Spleen (tissue), 7 donors: Measurements from ENCODE around the gene CAPN10.

Experiments used
- POLR2A ChIP-seq, 3 donors: fragments of 450-650 bp; IDR thresholded peaks; one replicate each; pipeline ENCODE4 v1.5.1; 2017; ENCODE audit warnings: antibody characterized with exemption in 3 of 3, mild to moderate bottlenecking in 1 of 3
- POLR2AphosphoS5 ChIP-seq, 3 donors: sonication (generic); formaldehyde crosslinking; IDR thresholded peaks; one replicate each; pipeline ENCODE4 v1.5.1; 2017; ENCODE audit warnings: antibody characterized with exemption in 3 of 3
- TF ChIP-seq, protein P1 (sequence below), 11 experiments: fragments of 200-600 bp in 7 of 11; fragments of 450-650 bp in 4 of 11; sonication (generic) in 4 of 11; IDR thresholded peaks in 8 of 11; conservative IDR thresholded peaks in 3 of 11; 1 replicate in 7 of 11; 2 replicates in 4 of 11; pipeline versions ENCODE4 v1.4.0 to v1.8.0; 2016 to 2021; ENCODE audit warnings: antibody characterized with exemption in 11 of 11, inconsistent platforms in 4 of 11, mild to moderate bottlenecking in 1 of 11
- donor health status: DM: no; HTN: no; CAD: no; lungs with moderate emphysema.
- donor health status: DM: no; HTN: no; CAD: no.
- donor health status: DM: no; HTN: no; CAD: no.

DNA sequence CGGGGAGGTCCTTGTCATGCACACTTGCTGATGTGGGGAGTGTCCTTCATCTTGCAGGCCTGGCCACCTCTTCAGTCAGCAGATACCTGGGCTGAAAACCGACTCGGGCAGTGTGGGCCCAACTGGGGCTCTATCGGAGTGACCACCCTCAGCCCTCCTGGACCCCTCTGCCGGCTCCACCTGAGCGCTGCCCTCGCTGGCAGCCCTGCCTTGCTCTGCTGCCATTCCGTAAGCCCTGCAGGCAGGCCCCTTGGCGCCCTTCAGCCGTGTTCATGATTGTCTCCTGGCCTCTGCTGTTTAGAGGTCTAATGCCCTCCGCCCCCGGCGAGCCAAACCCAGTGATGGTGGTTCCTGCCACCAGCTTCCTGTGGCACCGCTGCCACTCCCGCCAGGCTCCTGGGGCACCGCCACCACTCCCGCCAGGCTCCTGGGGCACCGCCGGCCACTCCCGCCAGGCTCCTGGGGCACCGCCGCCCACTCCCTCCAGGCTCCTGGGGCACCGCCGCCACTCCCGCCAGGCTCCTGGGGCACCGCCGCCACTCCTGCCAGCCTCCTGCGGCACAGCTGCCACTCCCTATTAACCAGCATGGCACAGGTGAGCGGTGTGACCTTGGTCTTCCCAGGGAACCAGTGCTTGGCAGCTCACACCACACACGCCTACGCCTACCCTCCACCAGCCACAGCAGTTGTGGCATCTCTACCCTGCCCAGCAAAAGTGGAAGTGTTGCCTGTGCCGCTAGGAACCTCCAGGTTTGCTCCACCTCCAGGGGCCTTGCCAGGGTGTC, 15.9 kb downstream of the CAPN10 start:
- TF ChIP-seq POLR2AphosphoS5 (IDR thresholded peaks at IDR 0.05) (no peak), POLR2A (IDR thresholded peaks at IDR 0.05) (no peak)
- TF ChIP-seq, protein P1, sequence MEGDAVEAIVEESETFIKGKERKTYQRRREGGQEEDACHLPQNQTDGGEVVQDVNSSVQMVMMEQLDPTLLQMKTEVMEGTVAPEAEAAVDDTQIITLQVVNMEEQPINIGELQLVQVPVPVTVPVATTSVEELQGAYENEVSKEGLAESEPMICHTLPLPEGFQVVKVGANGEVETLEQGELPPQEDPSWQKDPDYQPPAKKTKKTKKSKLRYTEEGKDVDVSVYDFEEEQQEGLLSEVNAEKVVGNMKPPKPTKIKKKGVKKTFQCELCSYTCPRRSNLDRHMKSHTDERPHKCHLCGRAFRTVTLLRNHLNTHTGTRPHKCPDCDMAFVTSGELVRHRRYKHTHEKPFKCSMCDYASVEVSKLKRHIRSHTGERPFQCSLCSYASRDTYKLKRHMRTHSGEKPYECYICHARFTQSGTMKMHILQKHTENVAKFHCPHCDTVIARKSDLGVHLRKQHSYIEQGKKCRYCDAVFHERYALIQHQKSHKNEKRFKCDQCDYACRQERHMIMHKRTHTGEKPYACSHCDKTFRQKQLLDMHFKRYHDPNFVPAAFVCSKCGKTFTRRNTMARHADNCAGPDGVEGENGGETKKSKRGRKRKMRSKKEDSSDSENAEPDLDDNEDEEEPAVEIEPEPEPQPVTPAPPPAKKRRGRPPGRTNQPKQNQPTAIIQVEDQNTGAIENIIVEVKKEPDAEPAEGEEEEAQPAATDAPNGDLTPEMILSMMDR (IDR thresholded peaks at IDR 0.05 in 8 of 11, conservative IDR thresholded peaks at IDR 0.05 in 3 of 11) = no peak
